AG08396 (cell line): ENCODE measurements around the gene DLGAP1.
A peak's percentile ranks its signal among the peaks of the same experiment; 100 is the strongest.
"Not testable (repeated sequence)": the region's sequence is repeated elsewhere in the genome, so short reads cannot be mapped to it uniquely, and the experiment has no call there.

Source experiments
- DNase-seq: peaks from one replicate; pipeline ENCODE4 v3.0.0; 2012; ENCODE audit warnings: low spot score, mixed read lengths

Gene DLGAP1

GRCh38 chr18:4385876-4386275 is 69.2 kb downstream of the DLGAP1 start:
- DNase-seq = no peak

DNA sequence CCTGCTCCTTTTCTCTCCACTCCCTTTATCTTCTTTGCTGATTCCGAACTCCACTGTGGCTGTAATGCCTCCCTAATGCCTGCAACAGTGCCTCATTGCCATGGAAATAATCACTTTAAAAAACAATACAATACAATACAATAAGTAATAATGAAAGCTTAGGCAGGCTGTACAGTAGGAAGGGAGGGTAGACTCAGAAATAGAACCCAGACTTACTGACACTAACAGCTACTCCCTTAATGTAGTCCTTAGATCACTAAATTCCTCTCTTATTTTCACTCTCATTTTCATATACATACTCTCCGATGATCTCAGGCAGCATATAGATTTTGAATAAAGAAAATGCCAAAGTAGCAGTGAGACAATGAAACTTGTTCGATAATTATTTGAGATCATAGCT is 70.2 kb downstream of the DLGAP1 start:
- DNase-seq = no peak

DNA sequence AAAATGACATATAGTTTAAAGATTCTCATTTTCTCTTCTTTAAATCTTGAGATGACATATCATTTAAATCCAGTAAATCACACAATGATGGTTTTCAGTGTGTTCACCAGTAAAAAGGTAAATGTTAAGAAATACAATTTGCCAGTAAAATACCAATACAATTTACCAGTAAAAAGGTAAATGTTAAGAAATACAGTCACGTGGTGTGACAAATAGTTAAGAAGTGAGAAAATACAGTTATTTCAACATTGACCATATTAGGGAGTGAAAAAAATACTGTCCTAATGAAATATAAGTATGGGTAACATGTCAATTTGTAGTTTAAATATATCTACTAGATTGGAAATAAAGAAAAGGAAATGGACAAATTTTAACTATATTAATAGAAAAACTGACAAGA is 80.5 kb downstream of the DLGAP1 start:
- no peak for DNase-seq

- DNase-seq = no peak
These were observed 85.4 kb downstream of the DLGAP1 start for GRCh38 chr18:4369705-4370104.

- DNase-seq = no peak
These were observed 94.8 kb downstream of the DLGAP1 start for GRCh38 chr18:4360221-4360715.

GRCh38 chr18:4358618-4359017 is 96.5 kb downstream of the DLGAP1 start:
- DNase-seq = peak; percentile 1

- no peak for DNase-seq
These were observed 97.5 kb downstream of the DLGAP1 start for GRCh38 chr18:4357579-4357978.

DNA sequence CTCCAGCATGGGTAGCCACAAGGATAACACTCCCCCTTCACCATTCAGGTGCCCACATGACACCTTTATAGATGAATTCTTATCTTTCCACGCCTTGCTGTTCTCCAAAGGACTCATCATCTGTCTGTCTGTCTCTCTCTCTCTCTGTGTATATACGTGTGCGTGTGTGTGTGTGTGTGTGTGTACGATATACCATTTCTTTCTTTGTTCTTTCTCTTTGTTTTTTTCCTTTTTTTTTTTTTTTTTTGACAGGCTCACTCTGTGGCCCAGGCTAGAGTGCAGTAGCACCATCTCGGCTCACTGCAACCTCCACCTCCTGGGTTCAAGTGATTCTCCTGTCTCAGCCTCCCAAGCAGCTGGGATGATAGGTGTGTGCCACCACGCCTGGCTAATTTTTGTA is 98.2 kb downstream of the DLGAP1 start:
- no peak for DNase-seq

GRCh38 chr18:4353853-4354418 is 101.2 kb downstream of the DLGAP1 start:
- DNase-seq = no peak

GRCh38 chr18:4352746-4353551 is 102.2 kb downstream of the DLGAP1 start:
- no peak for DNase-seq

DNA sequence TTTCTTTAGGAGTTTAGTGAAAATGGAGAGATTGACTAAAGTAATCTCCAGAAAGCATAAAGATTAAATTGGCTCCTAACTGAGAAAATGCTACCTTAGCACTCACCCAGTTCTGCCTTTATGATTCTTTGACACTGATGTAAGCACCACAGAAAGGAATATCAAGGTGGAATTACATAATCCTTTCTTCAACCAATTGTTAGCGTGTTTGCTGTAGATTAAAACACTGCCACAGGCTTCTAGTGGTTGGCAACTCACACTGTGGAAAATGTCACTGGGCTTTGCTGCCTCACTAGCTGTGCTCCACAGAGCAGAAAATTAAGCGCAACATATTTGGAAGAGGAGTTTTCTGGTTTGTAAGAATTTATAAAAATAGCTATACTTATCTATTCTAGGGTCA is 104.1 kb downstream of the DLGAP1 start:
- no peak for DNase-seq

DNA sequence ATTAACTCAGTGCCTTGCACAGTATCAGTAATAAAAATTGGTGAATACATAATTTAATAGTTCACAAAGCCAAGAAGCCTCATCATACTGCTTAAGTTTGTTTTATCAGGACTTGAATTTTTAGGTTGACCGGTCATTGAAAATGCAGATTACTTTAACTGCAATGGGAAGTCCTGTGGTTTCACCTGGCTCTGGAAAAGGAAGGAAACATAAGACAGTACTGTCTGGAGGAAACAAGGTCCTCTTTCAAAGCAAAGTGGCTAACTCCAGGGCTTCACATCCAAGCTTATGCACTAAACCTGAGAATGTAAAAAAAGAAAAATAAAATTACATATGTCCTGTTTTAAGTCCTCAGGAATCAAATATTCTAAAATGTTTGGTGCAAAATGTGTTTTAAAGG is 119.7 kb downstream of the DLGAP1 start:
- DNase-seq = no peak

DNA sequence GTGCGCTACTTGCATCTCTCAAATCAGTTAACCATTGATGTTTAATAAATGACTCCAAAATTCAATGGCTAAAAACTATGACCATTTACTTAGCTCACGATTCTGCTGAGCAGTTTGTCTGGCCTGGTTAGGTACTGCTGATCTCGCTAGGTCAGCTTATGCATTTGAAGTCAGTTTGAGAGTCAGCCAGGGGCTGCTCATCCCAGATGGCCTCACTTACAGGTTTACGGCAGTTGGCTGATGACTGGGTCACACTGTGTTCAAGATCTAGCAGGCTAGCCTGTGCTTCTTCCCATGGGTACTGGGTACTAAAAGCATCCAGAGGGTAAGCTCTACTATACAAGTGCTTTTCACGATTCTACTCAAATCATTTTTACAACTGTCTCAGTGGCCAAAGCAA is 122.1 kb downstream of the DLGAP1 start:
- DNase-seq = no peak

DNA sequence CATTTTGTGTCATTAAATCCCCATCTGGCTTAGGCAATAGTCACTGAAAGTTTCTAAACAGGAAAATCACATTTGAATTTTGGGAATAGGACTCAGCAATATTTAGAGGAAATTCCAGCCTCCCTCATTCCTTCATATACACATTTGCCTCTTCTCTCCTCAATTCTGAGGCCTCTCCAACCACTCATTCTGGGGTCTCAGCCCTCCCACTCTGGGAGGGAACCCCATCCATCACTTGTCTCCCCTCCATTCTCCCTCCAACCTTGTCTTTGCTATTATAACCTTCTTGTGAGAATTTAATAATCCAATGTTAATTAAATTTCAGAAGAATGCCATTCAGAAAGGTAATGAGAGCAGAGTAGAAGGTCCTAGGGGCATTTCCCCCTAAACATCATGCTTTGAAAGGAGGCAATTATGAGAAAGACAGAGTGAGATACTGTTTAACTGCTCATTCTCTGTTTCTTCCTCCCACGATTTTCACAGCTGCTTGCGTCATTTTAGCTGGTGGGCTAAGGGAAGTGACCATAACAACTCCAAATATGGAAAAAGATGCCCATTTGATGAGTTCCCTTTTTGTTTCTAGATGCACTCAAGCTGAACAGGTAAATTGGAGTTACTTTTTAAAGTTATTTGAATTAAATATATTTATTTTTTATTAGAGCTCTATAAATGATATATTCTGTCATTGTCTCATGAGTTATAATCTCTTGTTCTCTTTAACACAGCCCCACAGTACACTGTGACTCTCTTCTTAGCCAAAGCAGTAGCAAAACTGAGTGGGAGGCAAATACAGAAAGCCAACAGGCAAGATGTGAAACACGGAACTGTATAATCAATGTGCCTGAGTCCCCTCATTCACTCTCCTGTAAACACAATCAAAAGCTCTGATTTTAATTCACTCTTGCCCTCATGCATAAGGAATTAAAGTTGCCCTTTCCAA is 135.1 kb downstream of the DLGAP1 start:
- DNase-seq = no peak

DNA sequence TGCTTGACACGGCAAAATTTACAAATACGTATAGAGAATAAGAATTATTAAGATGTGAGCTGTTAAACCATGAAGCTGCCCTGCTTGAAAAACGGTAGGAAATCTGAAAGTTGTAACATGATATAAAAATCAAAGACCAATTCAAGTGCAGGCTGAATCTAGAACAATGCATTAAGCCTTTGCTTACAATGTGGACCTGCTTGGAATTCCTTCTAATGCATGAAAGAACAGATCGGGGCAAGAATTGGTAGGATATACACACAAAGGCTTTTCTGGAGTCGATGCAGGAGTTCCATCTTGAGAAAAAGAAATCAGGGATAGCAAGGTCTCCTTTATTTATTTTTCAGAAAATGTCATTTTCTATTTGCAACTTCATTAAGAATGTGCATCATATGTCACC is 136.8 kb downstream of the DLGAP1 start:
- no peak for DNase-seq

DNA sequence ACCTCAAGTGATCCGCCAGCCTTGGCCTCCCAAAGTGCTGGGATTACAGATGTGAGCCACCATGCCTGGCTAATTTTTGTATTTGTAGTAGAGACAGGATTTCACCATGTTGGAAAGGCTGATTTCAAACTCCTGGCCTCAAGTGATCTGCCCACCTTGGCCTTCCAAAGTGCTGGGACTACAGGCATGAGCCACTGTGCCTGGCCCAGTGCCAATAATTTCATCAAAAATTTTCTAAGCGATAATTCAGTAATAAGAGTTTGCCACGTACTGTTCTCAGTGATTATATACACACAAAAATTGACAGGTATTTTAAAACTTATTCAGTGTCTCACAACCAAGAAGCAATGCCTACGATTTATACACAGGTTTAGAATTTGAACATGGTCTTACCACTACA is 143.2 kb downstream of the DLGAP1 start:
- not testable (repeated sequence) for DNase-seq

- DNase-seq = no peak
These were observed 144.0 kb downstream of the DLGAP1 start for GRCh38 chr18:4311136-4311535.

DNA sequence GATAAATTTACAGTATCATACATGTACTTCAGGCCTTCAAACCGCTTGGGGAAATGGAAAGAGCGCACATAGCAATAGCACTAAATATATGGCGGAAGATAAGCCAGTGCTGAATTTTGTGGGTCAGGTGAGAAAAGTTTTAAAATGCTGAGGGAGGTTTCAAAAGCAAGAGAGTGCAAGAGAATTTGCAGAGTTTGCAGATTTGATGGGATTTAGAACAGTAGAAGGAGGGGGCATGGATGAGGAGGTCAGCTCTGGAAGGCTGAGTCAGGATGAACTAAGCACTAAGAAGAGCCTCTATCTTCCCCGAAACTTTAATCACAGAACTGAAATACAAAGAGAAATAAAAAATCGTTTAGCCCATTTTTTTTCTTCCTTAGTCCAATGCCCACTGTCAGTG is 145.9 kb downstream of the DLGAP1 start:
- no peak for DNase-seq

DNA sequence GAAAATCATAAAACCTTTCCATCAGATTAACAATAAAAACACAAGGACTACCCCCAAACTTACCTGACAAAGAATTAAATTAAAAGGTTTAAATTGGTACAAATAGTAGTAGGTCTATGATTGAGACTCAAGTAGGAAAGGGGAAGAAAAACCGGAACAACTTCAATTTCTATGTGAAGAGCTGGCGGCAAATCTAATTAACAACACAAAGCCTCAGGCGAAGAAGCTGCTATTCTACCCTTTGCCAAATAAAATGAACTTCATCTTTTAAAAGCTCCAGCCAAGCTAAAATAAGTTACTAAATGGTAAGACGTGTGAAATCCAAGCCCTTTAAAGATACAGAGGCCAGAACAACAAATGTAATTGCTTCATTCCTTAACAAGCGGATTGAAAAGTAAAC is 146.5 kb downstream of the DLGAP1 start:
- DNase-seq = no peak

DNA sequence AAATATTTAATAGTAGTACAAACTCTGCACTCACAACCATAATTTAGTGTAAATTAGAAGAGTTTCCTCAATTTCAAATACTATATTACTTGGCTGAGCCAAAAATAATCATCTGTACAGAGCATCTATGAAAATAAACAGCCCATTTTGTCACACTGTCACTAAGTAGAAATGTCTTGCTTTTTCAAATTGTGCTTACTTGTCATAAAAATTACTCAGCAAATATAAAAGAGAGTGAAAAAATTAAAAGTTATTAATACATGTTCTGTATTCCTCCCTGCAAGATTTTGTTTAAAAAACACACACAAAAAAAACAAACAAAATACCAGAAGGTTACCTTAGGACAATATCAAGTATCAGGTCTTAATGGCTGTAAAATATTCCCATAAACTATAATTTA is 155.7 kb downstream of the DLGAP1 start:
- no peak for DNase-seq

GRCh38 chr18:4293337-4293736 is 161.8 kb downstream of the DLGAP1 start:
- no peak for DNase-seq

DNA sequence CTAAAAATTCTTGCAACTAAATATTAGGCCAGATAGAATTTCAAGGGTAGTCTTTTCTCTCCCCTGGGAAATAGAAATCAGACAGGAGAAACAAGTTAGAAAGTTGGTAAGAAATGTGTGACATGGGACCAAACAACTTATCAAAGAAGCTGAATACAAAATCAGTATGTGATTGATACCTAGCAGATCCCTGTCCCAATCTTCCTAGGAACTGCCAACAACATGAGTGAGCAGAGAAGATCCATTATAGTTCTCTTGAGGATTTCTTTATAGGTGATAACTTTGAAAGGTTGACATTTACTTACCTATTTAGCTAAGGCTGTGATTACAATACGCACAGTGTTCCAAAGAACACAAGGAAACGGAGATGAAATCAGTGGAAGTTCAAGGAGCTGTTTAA is 162.4 kb downstream of the DLGAP1 start:
- DNase-seq = no peak

DNA sequence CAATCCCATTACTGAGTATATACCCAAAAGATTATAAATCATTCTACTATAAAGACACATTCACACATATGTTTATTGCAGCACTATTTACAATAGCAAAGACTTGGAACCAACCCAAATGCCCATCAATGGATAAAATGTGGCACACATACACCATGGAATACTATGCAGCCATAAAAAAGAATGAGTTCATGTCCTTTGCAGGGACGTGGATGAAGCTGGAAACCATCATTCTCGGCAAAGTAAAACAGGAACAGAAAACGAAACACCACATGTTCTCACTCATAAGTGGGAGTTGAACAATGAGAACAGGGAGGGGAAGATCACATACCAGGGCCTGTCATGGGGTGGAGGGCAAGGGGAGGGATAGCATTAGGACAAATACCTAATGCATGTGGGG is 167.8 kb downstream of the DLGAP1 start:
- DNase-seq = not testable (repeated sequence)
